Right lobe of liver (tissue), 4 donors: ENCODE measurements around the gene EXOC2.

Source experiments
- CTCF ChIP-seq, 4 donors: fragments of 200-600 bp in 3 of 4; fragments of 450-650 bp in 1 of 4; IDR thresholded peaks; one replicate each; pipeline versions ENCODE4 v1.5.1 to v1.8.0; 2016 to 2022; ENCODE audit warnings: antibody characterized with exemption in 4 of 4, mild to moderate bottlenecking in 2 of 4
- POLR2A ChIP-seq: fragments of 450-650 bp; IDR thresholded peaks from one replicate; pipeline ENCODE4 v1.6.1; 2017; ENCODE audit warnings: antibody characterized with exemption, mild to moderate bottlenecking
- donor health status: DM: no; HTN: no; CAD: no.
- donor health status: DM: no; HTN: no; CAD: no.
- donor health status: DM: no; HTN: yes; CAD: no.

GRCh38 chr6:712805-713204, 19.9 kb upstream of the EXOC2 start:
- no peak for TF ChIP-seq CTCF (IDR thresholded peaks at IDR 0.05)
- TF ChIP-seq POLR2A, result no peak
